HTR-8/SVneo (cell line): Measurements from ENCODE around the gene HOXA3.
A peak's percentile ranks its signal among the peaks of the same experiment; 100 is the strongest.

Experiments used
- DNase-seq: peaks from one replicate; pipeline ENCODE4 v3.0.0; 2011; ENCODE audit warnings: low spot score, mixed read lengths; ENCODE audit not compliant: insufficient read length
- FAIRE-seq: peaks from 2 replicates; lab custom pipeline; 2011; peaks lifted over from hg19 to GRCh38; lab: Jason Lieb, UNC

Gene HOXA3

GRCh38 chr7:27121684-27122076 lies 30.7 kb downstream of the HOXA3 start:
- DNase-seq (no peak), FAIRE-seq (no peak)

DNA sequence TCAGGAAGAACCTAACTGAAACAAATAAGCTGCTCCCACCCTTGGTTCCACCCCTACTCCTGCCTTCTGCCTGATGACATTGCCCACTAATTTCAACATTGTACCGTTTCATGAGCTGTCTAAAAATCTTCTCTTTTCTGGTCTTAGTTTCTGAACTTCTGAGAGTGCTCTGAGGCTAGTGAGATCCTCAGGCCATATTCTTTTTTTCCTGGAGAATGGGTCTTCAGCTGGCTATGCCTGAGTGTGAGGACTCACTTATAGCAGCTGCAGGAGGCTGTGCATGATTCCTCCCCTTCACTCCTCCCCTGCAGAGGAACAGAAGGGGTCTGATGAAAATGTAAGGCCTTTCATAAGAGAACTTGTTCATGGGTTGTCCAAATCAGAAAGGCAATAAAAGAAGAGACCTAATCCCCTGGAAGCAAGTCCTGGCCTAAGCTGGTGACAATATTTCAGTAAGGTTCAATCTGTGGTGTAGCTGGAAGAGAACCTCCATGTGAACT lies 32.9 kb downstream of the HOXA3 start:
- no peak for FAIRE-seq

GRCh38 chr7:27118580-27118979 lies 33.8 kb downstream of the HOXA3 start:
- DNase-seq = no peak
- no peak for FAIRE-seq

More for the DNA sequence above, 32.9 kb downstream of the HOXA3 start:
- DNase-seq = no peak

DNA sequence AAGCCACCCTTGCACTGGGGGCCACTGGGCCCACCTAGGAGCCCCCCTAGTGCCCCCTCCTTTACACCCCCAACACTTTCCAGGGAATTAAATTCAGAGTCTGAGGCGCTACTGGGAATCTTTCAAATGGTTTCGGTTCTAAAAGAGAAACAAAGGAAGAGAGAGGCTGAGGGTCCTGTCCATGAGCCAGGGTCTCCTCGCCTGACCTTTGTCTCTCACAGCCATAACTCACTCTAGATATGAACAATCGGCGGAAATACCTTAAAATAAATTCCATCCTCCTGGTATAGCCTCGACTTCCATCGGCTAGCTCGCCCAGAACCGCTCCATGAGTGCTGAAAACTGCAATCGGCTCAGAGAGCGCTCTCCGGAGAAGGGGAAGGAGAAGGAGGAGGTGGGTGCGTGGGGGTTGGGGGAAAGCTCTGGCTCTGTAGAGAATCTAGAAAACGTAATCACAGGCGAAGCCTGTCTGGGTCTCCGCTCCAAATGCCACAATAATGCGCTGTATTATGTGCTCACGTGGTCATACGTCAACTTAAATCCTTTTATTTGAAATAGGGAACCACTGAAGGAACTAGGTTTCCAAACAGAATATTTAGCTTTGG lies 34.4 kb downstream of the HOXA3 start:
- no peak for DNase-seq
- no peak for FAIRE-seq

DNA sequence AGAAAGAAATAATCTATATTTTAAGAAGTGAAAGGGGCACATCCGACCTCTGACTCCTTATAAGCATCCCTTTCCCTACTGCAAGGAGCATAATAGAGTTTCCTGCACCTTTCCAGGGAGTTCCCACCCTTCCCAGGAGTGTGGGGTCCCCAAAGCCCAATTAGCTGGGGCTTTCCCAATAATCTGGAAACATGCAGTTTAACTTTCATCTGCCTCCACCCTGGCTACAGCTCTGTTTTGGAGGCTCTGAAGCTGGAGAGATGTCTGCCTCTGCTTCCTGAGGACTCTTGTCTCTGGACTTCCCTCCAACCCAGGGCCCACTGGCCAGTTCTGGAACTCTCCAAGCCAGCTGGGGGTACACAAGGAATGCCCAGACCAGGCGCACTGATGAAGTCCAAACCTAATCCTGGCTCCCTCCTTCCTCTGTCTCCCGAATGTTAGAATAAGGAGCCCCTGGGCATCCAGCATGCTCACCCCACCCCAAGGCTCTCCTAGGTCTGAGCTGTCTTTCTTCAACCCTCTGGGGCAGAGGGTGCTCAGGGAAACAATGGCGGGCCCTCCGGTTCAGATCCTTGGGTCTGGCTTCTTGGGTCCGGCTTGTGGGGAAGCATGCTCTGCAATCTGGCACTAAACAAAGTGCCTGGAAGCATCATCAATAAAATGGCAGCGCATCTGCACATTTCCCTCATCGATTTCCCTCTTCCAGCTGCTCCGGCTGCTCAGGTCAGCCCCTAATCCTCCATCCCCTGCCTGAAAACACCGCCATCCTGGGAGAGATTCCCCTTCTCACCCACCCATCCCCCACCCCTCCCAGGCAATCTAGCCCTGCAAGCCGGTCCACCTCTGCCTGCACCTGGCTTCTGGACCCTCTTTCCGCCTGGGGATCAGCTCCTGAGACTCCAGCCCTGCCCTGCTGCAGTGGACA lies 35.2 kb downstream of the HOXA3 start:
- no peak for DNase-seq
- FAIRE-seq = no peak

DNA sequence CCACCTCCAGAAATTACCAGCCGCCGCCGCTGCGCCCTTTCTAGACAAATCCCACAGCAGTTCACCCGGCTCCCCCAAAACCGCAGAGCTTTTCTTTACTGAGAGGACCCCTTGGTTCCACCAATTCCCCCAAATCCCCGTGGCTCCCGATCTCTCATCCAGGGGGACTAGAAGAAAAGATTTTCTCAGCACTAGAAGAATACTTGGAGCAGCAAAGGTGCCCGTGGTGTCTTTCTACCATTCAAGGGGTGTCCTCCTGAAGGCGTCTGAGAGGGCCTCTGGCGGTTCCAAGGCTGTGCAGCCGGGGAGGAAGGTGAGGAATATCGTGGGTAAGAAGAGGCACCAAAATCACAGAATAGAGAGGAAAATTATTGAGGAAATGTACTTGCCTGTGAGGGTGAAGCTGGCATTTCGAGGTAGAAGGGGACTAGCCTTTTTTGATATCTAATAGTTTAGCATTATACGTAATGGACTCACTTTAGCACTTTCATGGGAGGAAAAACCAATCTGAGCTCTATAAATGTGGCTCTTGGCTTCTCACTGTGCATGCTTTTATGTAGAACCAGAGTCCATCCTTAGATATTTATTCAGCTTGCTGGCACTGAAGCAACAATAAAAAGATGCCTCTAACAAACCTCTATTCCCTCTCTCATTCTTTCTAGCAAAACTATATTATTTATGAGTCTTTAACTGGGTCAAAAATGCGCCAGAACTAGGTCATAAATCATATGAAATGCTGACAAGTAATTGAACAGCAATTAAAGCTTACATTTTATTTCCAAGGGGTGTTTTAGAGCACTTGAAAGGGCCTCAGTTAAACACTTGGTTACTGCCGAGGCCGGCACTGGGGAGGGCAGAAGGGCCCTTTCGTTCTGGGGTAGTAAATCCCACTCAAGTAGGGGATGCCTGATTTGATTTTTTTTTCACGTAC lies 36.1 kb downstream of the HOXA3 start:
- FAIRE-seq (no peak), DNase-seq (no peak)

GRCh38 chr7:27115221-27116026 lies 37.0 kb downstream of the HOXA3 start:
- FAIRE-seq (no peak), DNase-seq (peak; percentile 66)

- no peak for DNase-seq
- no peak for FAIRE-seq
Measured at GRCh38 chr7:27114881-27115220, 37.5 kb downstream of the HOXA3 start.

DNA sequence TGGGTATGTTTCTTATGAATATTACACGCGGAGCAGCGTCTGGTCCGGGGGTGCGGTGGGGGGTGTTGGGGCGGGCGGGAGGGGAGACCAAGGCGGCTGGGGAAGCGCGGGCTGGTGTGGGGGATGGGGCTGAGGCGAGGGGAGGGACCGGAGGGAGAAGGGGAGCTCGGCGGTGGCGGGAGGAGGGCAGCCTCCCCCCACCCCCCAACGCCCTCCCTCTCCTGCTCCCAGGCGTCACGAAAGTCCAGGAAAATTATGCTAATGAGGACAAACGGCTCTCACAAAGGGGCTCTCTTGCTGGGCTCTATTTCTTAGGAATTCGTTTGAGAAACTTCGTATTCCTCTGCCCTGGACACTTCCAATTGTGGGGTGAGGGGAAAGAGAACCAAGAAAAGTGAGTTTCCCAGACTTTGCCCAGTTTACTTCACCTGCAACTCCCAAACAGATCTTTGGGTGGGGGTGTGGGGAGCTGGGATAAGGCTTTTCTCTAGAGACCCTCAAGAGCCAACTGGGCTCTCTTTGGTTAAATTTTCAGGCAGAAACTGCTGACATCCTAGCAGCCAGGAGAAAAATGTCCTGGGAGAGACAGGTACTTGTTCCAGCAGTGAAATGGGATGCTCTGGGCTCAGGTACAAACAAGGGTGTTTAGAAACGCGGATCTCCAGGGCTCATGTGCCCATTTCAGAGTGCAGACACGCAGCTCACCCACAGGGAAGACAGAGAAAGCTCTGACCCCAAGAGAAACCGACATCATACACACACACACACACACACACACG lies 38.2 kb downstream of the HOXA3 start:
- DNase-seq (no peak), FAIRE-seq (no peak)

- FAIRE-seq = peak; percentile 44
- peak; percentile 71 for DNase-seq
Measured at GRCh38 chr7:27112955-27113949, 39.1 kb downstream of the HOXA3 start.

DNA sequence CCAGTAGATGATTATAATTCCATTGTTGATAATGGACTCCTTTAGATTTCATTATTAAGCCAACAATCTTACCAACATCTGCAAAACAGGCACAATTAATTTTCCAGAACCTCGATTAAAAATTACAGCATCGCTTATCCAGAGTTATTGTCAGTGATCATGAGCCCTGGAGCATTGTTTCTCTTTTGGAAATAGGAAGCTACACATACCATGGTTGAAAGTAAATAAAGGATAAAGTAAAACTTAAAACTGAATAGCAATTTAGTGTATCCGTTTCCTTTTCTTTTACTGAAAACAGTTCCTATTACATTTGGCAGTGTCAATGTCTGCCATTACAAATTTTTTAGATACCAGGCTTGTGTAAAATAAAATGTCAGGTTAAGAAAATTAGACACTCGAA lies 40.0 kb downstream of the HOXA3 start:
- FAIRE-seq (no peak), DNase-seq (no peak)

- DNase-seq (no peak), FAIRE-seq (no peak)
Measured at GRCh38 chr7:27111751-27112277, 40.6 kb downstream of the HOXA3 start.

GRCh38 chr7:27111042-27111750 lies 41.2 kb downstream of the HOXA3 start:
- DNase-seq = no peak
- peak; percentile 28 for FAIRE-seq

DNA sequence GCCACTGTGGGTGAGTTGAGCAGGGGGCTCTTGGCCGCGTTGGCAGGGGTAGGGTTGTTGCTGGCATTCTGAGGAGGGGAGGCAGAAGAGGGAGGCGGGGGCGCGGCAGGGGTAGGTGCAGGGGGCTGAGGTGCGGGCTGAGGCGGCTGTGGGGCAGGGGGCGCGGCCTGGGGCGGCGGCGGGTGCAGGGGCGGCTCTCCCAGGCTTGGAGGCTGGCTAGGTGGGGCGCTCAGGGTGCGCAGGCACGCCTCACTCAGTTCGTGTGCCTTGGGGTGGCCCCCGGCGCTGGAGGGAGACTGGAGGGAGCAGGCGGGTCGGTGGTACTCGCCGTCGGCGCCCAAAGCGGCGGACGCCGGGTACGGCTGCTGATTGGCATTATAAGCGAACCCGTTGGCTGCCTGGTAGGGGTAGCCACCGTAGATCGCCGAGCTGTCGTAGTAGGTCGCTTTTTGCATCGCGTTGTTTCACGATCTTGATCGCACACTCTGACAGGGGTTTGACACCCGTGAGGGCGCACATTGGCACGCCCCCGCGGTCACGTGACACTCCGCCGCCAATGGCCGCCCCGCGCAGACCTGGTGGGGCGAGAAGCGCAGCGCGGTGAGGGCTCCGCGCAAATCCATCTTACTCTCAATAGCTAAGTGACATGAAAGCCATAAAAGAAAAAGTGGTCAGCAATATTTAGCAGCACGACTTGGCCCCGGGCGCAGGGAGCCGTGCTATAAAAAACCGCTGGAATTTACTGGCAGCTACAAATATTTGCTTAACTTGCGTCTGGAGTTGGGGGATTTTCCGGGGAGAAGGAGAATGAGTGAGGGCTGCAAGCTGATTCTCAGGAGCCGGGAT lies 42.0 kb downstream of the HOXA3 start:
- peak; percentile 72 for FAIRE-seq
- DNase-seq = peak; percentile 83

- DNase-seq = no peak
- no peak for FAIRE-seq
Measured at GRCh38 chr7:27109466-27110185, 42.8 kb downstream of the HOXA3 start.
